ENCODE measurements around the gene SPRYD3.

Gene SPRYD3

GRCh38 chr12:53078425-53079225, 565 bp downstream of the SPRYD3 start:
- no peak for DNase-seq (ENCODE audit: low read depth, low spot score)

- DNase-seq (ENCODE audit: low read depth, low spot score) = no peak
Measured at GRCh38 chr12:53077030-53077429, 2.2 kb downstream of the SPRYD3 start.

DNA sequence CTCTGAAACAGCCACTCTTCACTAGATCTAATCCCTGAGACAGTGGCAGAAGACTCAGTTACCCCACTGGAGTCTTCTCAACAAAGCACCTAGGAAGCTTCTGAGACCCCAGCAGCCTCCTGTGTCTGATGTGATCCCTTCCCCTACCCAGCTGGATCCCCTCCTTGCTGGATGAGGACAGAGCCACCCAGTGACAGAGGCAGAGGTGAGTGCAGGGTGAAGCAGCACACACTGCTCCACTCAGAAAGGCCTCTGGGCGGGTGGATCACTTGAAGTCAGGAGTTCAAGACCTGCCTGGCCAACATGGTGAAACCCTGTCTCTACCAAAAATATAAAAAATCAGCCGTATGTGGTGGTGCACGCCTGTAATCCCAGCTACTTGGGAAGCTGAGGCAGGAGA, 2.7 kb downstream of the SPRYD3 start:
- DNase-seq (ENCODE audit: low read depth, low spot score) = no peak

DNA sequence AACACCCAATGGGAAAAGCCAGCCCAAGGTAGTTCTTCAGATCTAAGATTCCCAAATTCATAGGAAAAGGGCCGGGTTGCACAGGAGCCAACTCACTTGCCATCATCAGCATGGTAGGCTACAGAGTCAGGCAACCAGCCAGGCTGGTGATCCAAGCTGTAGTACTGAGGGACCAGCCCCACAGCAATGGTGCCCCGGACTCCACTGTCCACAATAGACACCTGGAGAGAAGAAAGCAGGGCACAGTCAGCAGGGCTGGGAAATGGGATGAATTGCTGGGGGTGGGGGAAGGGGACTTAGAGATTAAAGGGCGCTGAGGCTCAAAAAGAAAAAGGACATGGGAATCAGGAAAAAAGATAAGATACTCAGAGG, 4.2 kb downstream of the SPRYD3 start:
- no peak for DNase-seq (ENCODE audit: low read depth, low spot score)

GRCh38 chr12:53074283-53074998, 4.7 kb downstream of the SPRYD3 start:
- DNase-seq (ENCODE audit: low read depth, low spot score) = no peak

GRCh38 chr12:53073881-53074280, 5.3 kb downstream of the SPRYD3 start:
- DNase-seq (ENCODE audit: low read depth, low spot score) = no peak

- DNase-seq (ENCODE audit: low read depth, low spot score) = no peak
Measured at GRCh38 chr12:53071591-53072551, 7.3 kb downstream of the SPRYD3 start.

DNA sequence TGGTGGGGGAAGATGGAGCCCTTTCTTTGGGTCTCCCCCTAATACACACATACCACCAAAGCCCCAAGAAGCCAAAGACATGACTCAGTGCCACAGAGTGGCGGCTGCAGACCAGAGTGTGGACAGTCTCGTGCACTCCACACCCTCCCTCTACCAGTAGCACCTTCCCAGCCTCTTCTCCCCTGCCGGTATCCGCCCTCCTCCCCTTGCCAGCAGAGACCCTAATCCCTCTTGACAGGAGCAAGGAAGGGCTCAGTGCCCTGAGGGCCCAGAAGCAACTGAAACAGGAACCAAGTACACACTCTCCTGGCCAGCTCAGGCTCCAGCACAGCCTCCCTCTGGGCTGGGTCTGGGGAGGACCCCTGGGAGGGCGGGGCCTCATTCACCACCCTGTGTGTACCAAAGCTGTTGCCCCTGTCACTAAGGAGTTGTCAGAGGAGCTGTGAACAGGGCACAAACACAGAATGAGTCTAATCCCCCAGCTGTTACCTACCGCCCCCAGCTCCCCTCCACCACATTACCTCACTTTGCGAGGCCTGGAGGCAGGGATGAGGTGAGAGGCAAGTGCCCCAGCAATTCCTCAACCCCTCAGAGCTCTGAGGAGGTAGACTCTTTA, 8.2 kb downstream of the SPRYD3 start:
- DNase-seq (ENCODE audit: low read depth, low spot score) = no peak

GRCh38 chr12:53069621-53070410, 9.4 kb downstream of the SPRYD3 start:
- DNase-seq (ENCODE audit: low read depth, low spot score) = no peak

GRCh38 chr12:53068811-53069585, 10.2 kb downstream of the SPRYD3 start:
- no peak for DNase-seq (ENCODE audit: low read depth, low spot score)

DNA sequence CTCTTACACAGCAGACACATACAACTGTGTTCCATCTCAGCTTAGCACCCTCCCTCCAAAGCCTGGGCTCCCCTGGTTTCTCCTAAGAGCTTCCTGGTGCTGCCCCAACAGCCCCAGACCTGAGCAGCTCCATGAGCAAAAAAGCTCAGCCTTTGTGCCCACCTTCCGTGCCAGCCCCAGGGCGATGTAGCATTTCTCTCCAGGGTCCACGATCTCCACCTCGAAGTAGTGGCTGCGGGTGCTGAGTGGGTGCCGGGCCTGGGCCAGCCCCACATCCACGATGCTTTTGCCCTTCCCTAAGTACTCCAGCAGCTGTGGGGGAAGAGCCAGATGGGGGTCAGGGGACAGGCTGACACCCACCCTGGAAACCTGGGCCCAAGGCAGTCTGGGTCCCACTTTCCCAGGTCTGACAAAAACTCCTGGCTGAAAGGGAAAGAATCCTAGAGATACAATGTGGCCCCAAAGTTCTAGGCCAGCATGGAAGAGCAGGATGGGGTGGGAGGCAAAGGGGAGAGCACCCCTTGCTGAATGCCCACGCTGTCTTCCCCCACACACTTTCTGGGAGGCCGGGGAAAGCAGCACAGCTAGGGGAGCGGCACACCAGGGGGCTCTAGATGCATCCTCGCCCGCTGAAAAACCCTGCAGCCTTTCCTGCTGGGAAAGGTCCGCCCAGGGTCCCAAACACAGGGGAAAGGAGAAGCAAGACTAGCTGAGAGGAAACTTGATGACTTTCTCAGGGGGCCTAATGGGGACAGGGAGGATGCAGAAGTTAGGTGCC, 11.0 kb downstream of the SPRYD3 start:
- no peak for DNase-seq (ENCODE audit: low read depth, low spot score)

GRCh38 chr12:53067074-53067992, 11.9 kb downstream of the SPRYD3 start:
- no peak for DNase-seq (ENCODE audit: low read depth, low spot score)

- DNase-seq (ENCODE audit: low read depth, low spot score) = no peak
Measured at GRCh38 chr12:53065975-53066931, 12.9 kb downstream of the SPRYD3 start.

DNA sequence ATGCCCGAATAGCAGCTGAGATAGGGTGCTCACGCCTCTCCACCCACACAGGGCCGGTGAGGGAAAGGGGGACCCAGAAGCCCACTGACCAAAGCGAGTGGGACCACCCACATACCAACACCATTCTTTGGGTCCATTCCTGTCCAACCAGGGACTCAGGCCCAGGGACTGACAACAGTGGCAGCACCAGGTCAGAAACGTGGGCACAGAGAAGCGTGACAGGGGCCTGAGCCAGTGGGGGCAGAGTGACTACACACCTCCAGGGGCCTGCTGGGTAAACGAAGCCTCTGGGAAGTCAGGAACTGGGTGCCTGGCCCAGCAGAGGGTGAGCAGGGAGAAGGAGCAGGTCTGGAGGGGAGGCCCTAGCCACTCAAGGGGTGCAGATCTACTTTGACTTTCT, 13.7 kb downstream of the SPRYD3 start:
- no peak for DNase-seq (ENCODE audit: low read depth, low spot score)

DNA sequence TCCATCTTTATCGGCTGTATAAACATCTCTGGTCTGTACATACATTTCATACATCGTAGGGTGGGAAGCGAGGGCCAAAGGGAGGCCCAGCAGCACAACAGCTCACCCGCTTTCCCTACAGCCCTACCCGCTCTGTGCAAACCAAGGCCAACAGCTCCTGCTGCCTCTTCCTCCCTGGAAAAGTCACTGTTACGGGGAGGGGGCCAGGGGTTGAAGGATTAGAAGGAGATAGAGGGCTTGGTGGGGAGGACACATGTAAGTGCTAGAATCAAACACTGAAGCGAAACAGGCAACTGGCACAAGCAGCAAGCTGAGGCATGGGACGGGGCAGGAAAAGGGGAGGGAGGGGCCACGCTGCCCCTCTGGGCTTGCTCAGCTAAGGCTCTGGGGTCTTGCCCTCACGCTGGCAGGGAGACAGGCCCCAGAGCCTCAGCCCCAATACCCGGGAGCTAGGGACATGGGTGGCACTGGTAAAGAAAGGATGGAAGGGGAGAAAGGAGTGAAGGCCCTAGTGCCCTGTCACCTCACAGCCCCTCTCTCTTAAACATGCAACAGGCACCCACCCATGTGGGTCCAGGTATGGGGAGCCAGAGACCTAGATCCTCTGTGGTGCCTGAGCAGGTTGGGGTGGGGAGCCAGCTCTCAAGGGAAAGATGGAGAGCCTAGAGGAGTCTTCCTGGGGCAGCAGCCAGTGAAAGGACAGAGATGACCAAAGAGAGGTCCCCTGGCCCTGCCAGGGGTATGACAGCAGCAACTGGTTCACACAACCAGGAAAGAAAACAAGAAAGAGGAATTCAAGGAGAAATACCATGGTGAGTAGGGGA, 14.4 kb downstream of the SPRYD3 start:
- DNase-seq (ENCODE audit: low read depth, low spot score) = no peak

Data from smooth muscle cell of the brain vasculature (primary cell).